ENCODE data around the gene LRRC4C.

LRRC4C gene

DNA sequence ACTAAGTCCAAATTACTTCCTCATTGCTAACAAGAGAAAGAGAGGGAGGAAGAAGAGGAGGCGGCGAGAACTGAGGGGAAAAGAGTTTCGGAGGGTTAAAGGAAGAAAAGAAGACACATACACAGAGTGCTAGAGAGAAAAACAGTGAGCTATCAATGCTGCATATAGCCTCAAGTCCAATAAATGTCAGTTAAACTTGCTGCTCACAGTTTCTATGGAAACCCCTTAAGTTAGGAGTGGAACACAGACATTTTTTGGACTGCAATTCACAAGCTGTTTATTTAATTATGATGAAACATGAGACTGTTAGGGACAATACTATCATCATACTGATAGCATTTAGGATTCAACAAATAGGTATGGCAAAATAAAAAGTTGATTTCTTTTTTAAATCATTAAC is 1320.4 kb downstream of the LRRC4C start:
- no peak for DNase-seq

DNA sequence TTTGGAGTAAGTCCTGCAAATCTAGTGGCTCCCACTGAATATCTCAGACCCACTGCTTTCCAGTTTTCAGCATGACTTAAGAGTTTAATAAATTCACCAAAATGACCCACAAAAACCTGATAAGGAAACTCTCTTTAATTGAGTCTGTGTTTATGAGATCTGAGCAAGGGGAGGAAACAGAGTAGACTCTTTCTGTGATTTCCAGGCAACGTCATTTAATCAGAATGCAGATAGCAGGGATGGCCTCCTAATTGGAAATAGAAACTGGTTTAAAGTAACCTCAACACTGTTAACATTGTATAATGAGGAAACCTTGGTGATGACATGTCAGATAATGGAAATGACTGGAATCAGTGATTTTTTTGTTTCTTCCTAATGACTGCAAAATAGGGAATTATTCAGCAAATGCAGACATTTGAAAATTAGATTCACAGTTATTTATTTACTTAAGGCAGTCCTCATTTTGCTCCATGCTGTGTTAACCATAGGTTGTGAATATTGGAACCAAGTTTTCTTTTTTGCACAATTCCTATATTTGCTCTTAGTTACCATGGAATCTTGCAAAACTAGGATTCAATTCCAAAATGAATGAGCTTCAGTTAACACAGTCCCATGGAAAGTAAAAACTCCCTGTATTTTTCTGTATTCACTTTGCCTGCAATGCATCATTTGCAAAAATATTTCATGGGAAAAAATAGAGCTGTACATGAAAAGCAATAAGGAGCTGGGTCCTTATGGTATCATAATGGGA is 1324.5 kb downstream of the LRRC4C start:
- DNase-seq, result no peak

DNA sequence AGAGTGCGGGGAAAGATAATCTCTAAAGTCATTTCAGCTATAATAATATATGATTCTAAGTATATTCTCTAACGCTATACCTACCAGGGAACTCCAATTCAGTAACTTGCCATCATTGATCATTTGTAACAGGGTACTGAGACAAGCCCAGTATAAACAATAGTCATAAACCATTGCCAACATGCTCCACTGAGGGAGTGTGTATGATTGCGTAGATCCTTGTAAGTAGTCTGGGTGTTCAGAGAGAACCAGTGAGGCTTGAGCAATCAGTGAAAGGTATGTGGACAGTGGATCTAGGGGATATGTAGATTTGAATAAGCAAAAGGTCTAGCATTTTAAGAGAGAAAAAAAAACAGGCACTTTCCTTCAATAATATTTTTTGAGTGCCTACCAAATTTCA is 1326.0 kb downstream of the LRRC4C start:
- no peak for DNase-seq

DNA sequence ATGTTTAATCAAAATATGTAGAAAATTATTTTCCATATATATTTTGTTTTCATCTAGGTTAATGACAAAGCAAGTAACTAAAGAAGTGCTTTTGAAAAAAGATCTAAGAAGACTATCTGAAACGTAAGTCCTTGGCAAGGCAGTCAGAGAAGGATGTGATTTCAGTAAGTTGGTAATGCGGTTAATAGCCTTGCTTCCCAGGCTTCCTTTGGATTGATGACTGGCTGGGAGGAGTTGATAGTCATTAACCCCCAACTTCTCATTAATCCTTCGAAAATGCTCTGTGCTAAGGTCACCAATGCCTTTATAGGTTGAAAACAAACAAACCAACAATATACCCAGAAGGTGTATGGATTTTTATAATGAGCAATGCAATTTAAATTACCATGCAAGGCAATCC is 1326.5 kb downstream of the LRRC4C start:
- no peak for DNase-seq

DNA sequence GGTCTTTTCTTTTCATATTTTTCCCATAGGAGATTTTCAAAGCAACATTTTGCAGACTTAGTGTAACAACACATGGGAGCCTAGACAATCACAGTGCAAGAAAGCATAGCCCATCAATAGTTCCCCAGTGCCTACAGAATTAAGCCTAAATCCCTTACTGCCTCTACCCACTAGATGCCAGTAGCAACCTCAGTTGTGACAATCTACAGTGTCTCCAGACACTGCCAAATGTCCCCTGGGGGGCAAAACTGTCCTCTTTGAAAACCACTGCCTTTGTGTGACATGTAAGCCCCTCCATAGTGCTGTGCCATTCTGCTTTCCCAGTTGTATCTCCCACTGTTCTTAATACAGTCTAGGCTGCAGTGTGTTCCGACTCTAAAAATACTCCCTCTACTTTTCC is 1329.0 kb downstream of the LRRC4C start:
- no peak for DNase-seq

DNA sequence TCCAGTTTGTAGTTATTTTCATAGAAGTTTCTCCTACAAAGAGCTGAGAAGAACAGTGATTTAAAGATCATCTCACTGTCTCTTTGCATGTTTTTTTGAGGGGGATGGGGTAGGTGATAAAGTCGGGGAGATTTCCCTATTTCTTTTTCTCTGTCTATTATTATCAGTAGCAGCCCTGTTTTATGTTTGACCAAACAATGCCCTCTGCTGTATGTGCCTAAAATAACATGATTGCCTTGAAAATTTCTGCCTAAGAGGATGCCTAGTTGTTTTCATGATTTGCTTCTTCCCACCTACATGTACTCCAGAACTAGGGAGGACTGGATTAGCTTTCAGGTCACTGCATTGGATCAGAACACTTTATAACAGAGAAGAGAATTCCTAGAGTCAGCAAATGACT is 1330.2 kb downstream of the LRRC4C start:
- DNase-seq, result no peak

DNA sequence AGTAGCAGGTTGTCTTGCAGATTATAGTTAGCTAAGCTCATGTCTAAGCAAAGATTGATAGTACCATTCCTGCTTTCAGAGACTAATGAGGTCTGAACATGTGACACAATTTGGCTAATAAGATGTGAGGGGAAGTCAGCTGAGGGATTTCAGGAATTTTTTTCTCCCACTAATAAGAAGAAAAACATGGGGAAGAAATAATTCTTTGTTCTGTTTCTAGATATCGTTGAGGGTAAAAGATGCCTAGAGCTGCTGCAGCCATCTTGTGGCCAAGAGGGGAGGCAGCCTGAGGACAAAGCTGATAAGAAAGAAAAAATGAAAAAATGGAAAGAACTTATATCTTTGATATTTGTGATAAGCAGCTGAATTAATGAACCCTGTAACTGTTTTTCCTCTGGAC is 1334.4 kb downstream of the LRRC4C start:
- DNase-seq, result no peak

DNA sequence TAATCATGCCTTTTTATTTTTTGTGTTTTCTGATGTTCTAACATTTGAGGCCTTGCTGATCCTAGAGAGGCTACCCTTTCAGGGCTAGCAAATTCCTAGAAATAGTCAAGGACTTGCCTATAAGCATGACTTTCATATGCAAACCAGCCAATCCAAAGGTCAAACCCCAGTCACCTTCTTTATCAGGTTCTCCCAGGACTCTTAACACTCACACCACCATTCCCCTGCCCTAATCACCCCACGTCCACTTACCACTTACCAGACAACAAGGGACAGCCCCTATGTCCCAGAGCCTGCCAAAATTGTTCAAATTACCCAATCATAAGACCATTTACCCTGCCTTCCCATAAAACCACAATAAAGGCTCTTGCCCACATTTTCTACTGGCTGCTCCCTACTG is 1339.8 kb downstream of the LRRC4C start:
- DNase-seq, result no peak

DNA sequence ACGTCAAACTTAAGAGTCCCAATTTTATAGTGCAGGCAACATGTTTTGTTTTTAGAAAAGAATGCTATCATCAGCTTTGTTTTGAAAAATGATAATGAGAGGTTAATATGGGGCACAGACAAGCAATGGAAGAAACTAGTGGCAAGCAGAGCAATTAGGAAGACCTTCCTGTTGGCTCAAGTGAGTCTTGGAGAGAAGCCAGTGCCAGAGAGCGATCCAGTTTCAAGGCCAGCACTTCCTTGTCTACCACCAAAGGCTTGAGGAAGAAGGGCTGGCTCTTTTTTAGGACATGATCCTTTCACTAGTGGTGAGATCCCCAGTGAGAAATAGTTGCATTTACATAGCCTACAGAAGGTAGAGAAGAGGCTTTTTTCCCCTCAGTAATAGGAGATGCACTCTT is 1340.7 kb downstream of the LRRC4C start:
- DNase-seq, result no peak

DNA sequence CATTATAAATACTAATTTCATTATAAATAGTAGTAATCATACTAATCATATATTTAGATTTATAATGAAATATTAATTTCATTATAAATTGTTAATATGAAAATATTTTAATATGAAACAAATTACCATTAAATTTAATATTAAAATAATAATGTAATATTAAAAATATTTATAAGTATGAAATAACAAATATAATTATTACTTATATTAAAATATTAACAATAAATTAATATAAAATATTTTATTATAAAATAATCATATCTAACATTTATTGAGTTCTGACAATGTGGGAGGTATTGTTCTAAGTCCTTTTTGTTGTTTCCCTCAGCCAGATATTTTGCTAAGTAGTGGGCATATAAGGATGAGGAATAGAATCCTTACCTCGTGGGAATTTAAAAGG is 1341.4 kb downstream of the LRRC4C start:
- DNase-seq, result no peak

DNA sequence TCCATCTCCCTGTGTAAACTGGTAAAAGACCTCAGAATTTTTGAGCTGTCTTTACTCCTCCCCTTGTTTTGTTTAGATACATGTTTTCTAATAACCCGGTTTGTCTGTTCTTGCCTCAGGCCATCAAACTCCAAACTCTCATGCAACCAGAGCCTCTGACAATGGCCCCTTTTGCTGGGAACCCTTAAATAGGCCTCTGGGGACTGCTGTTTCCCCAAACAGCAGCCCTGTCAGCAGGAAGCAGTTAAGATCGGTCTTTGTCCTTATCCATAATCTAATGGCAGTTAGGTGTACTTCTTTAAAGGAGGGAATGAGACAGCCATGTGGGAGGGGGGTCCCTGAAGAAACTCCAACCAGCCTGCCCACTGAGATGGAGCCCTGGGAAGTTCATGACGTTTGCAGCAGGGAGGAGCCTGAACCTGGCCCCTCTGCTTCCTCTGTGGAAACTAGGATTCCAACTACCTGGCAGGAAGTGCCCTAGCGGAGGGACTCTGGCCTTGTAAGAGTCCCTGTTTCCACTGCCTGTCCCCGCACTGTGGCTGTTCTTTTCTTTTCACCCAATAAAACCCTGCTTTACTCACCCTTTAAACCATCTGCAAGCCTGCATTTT is 1354.4 kb downstream of the LRRC4C start:
- no peak for DNase-seq

DNA sequence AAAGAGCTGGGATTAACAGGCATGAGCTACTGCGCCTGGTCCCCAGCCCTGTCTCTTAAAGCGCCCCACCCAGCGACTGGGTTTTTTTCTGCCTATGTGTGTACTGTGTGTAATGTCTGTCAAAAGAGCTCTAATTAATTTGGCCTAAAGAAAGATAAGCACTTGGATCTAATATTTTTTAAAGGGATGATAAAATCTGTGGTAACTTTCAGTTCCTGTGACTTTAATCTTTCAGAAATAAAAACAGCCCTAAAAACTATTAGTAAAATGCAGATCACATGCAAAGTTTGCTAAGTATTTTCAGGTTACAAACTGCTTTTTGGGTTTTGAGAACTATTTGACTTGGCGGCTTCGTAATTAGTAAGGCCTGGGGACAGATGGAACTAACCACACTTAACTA is 1358.7 kb downstream of the LRRC4C start:
- DNase-seq, result no peak

DNA sequence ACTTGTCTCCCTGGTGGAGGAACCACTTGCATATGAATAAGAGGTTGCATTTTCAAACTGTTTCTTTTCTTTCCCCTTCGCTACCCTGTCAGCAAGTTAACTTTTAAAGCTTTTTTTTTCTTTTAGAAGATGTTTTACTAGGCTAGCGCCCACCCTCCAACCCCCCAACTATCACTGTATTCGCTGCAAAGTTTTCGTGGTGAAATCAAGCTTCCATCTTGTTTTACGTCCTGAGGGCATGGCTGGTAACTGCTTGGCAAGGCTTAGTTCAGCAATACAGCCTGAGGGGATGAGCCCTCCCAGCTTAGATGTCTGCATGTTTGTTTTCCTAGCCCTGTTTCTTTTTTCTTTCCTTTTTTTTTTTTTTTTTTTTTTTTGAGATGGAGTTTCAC is 1359.3 kb downstream of the LRRC4C start:
- no peak for DNase-seq

DNA sequence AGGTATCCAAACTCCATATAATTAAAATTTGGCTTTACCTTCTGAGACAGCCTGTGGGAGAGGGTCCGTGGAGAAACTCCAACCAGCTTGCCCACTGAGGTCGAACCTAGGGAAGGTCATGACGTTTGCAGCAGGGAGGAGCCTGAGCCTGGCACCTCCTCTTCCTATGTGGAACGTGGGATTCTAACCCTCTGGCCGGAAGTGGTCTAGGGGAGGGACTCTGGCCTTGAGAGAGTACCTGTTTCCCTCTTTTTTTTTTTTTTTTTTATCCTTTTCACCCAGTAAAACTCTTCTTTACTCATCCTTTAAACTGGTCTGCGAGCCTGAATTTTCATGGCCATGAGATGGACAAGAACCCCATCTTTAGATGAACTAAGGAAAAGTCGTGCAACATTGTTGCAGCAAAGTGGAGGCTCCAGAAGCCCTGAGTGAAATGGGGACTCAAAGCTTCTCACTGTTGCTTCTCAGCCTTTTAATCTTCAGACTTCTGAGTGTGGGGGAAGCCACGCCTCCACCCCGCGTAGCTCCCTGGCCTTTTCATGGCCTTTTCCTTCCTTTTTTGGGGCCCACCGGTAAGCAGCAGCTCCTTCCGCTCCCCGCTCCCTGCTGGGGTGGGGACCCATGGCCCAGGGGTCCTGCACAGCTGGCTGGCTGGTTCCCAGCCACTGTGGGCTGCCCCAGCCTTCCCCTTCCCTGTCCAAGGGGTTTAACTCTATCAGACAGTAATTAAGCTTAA is 1359.9 kb downstream of the LRRC4C start:
- no peak for DNase-seq

DNA sequence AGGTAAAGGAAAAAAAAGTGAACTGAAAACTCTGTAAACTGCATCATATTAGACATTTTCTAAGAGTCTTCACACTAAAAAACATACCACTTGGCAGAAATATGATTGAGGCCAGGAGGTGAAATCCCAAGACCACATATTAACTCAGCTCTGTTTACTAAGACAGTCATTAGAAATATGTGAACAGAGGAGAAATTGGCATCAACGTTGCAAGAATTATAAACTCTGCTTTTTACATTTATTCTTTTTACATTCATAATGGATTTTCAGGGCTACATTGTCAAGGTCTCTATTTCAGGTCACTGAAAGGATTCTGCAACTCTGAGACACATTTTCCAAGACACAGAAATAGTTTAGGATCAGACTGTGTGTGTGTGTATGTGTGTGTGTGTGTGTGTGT is 1364.0 kb downstream of the LRRC4C start:
- no peak for DNase-seq

DNA sequence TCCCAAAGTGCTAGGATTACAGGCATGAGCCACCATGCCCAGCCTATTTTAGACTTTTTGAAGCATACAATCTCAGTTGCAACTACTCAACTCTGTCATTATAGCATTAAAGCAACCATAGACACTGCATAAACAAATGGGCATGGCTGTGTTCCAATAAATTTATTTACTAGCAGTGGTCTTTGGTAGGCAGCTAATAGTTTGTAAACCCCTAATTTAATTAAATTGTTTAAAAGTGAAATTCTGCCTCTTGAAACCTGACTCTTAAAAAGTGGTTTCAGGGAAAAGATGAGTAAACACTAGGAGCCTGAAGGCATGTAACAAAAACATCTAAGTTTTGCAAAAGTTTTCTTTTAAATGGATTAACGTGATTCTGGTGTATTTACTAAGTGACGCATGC is 1364.5 kb downstream of the LRRC4C start:
- DNase-seq, result no peak

DNA sequence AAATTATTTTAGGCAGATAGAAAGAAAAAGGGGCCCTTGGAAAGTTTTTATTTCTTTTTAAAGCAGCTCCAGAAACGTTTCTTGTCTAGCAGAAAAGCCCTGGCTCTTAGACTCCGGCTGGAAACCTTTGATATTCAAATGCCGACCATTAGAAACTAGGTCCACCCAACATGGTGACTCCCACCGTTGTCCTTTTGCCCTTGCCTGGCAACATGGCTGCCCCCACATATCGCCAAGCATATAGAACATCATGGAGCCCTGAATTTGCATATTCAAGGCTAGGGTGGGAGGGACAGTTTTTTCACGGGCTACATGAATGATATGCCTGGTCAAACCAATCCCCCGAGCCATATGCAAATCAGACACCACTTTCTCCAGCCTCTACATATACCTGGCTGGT is 1379.0 kb downstream of the LRRC4C start:
- DNase-seq, result no peak

All from CD4-positive, alpha-beta T cell treated with Interleukin-15 for 1 hour (primary cell).